GOT3 (cell line): ENCODE results near the gene GMDS.

Experiments
- DNase-seq: peaks from one replicate; lab custom pipeline; 2025; ENCODE audit warnings: mixed read lengths; lab: John Stamatoyannopoulos, UW

GMDS gene

DNA sequence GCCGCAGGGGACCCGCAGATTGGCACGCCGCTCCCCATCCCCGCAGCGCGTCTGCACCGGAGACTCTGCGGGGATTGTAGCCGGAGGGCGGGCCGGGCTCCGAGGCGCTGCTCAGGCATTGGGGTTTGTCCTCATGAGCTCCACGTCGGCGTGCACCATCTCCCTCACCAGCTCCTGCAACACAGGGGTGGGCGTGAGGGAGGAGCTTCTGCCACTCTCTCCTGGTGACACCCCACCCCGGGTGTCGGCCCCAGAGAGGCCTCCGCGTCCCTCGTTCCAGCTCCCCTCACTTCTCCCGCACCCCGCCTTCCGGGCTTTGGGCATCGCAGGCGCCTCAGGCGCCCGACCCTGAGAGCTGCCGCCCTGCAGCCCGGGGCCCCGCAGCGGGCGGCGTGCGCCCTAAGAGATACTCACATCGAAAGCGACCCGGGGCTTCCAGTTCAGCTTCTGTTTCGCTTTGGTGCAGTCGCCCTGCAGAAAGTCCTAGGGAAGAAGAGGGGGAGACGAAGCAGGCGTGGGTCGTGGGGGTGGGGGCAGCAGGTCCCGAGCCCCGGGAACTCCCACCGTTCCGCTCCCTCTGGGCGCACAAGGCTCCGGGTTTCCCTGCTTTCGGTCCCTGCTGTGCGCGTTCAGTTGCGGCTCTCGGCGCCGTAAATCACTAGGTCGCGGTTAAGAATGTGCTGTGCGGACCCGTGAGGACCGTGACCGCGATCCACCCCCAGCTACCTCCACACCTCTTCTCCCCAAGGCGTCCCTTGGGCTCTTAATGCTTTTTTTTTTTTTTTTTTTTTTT lies 621.2 kb downstream of the GMDS start:
- no peak for DNase-seq

DNA sequence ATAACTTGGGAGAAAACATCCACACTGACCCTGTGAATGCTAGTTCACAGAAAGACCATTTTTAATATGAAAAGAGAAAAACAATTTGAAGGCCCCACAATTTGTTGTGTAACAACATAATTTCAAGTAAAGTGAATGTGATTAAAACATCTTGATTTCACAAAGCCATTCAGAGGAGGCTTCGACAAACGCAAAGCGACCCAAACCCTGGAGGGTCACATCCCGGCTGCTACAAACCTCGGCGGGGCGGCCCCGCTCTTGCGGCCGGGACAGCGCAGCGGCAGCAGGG lies 621.7 kb downstream of the GMDS start:
- no peak for DNase-seq

DNA sequence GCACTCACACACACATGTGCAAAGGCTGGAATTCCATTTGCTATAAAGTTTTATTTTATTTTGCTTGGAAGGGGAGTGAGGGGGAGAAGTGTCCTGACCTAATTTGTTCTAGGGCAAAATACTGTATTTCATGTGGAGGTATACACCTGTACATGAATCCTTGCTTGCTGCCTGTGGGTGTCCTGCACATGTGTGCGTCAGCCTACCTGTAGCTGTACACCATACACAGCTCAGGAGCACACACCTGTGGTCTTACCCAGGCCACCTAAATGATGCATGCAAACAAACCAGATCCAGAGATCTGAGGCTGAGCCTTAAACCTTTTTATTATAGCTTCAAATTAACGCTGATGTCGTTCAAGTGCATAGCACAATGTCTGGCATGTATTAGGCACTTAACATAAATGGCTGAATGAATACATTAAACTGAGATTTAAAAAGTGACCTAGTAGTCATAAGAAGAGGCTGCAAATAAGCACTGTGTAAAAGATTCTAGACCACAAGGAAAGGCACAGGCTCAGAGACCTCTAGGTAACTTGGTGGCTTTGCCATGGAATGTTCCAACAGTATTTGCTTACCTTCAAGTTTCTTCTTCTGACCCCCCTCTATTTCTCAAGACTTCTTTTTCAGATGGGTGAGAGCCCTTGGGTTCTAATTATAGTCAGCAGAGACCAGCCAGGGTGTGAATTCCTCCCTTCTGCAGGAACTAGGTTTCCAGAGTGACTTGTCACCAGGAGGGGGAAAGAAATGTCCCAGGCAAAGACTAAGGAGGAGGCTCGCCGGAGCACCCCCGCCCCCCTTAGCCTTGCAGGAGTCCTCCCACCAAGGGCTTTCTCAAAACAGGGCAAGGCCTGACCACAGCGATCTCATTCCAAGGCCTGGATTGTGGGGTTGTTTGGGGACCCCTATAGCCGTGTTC lies 622.3 kb downstream of the GMDS start:
- DNase-seq: no peak

DNA sequence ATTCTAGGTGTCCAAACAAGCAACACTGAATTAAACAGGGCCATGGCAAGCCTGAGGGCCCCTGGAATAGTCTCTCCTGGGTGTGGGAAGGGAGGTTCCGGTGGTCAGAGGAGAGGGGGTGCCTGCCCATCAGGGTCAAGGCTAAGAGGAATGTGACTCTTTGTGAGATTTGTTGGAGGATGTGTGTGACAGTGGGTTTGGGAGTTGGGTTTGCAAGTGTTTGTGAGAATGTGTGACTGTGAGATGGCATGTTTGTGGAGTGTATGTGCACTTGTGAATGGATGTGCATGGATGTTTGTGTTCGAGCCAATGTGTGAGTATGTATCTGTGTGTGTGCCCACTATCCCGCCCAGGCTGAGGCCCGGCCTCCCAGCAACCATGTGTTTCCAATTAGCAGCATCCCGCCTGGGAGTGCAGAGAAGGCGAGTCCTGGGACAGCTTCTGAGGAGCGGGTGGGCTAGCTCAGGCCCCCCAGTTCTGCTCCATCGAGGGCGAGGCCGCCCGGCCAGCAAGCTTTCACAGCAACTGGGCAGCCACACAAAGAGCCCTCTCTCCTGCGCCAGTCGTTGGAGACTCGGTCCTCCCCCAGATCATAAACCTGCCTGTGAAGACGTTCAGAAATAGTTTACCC lies 623.1 kb downstream of the GMDS start:
- no peak for DNase-seq

DNA sequence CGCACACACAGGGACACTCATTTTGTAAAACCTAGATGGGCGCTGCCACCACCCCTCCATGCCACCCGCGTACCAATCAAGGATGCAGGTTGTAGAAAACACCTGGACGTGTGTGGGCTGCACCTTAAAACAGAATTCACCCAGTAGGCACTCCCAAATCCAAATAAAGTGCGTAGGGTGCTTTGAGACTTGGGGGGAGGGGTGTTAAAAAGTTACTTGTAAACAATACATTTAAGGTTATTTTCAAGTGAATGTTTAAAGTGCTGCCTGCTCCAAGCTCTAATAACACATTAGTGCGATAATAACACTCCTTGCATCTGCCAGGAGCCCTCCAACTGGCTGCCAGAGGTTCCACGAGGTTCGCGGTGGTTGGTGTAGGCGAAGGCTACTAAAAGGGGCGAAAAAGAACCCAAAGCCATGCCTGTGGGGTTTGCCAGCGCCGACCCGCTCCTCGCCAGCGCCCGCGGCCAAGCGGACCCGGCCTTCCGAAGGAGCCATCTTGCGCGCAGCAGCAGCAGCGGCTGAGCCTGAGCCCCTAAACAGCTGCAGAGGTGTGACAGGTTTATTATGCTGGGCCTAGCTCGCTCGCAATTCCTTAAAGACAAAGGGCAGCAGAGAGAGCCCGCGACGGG lies 624.2 kb downstream of the GMDS start:
- no peak for DNase-seq

DNA sequence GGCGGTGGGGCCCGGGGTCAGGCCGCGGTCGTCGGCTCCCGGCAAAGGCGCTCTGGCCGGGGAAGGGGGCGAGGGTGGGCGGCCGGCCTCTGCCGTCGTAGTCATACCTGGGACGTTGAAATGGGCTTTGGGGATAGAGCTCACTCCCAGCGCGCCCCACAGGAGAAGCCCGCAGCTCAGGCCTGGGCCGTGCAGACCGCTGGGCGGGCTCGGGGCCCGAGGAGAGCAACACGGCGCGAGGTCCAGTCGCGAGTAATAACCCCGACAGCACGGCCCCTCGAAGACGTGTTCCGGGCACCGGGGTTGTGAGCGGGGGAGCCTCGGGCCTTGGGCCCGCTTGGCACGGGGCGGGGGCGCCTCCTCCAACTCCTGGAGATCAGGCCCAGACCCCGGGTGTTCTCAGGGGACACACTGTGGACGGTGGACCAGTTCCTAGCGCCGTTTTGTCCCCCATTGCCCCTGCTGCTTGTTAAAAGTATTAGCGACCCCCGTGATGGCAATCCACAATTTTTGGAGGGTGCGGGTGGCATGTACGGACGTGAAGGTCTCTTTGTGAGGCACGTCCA lies 624.8 kb downstream of the GMDS start:
- no peak for DNase-seq

DNA sequence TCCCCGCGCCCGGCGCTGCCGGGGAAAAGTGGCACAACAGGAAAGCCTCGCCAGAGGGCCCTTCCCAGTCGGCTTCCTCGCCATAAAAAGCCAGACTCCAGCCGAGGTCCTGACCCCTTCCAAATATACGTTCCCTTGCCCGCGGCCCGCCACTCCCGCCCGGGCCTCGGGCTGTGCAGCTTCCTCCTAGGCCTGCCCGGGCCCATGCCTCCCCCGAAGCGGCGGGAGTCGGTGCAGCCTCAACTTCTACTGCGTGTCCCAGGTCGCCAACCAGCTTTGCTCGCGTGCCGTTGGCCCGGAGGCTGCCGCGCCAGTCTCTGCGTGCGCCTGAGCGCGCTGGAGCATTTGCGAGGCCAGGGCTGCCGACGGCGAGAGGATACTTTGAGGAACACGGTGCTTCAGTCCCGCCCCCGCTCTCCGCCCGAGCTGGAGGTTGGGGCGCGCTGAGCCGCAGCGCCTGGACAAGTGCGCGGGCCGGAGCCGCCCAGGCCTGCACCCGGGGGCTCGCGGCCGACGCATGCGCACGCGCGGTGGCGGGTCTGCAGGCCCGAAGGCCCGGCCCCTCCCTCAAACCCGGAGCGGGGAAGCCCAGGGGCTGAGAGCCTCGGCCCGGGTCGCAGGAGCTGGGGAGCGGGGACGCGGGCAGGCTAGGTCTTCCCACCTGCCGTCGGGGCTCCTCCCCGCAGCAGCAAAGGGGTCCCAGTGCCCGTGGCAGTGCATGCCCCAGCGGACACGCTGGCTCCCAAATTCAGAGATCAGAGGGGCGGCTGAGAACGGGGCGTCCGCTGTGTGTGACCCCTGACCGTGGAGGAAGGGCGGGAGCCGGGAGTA lies 625.5 kb downstream of the GMDS start:
- DNase-seq: no peak

DNA sequence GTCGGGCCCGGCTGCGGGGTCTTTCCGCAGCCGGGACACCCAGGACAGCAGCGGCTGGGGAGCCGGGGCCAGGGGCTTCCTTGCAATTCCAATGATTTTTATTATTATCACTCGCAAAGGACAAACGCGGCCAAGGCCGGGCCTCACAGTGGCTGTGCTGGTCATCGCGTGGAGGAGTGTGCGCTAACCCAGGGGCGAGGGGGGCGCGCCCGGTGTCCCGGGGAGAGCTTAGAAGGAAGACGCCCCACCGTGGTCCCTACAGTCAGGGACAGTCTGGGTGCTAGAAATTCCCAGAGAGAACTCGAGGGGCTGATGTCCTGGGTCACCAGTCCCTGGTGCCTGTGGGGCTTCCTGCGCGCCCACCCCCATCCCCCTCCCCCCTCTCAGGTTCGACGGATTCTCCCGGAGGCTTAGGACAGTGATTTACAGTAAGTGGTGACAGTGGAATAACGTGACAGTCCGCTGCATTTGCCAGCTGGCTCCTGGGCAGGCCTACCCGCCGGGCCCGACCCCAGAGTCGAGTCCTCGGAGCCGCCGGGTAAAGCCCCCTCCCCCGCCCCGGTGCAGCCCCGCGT lies 626.2 kb downstream of the GMDS start:
- DNase-seq: no peak

DNA sequence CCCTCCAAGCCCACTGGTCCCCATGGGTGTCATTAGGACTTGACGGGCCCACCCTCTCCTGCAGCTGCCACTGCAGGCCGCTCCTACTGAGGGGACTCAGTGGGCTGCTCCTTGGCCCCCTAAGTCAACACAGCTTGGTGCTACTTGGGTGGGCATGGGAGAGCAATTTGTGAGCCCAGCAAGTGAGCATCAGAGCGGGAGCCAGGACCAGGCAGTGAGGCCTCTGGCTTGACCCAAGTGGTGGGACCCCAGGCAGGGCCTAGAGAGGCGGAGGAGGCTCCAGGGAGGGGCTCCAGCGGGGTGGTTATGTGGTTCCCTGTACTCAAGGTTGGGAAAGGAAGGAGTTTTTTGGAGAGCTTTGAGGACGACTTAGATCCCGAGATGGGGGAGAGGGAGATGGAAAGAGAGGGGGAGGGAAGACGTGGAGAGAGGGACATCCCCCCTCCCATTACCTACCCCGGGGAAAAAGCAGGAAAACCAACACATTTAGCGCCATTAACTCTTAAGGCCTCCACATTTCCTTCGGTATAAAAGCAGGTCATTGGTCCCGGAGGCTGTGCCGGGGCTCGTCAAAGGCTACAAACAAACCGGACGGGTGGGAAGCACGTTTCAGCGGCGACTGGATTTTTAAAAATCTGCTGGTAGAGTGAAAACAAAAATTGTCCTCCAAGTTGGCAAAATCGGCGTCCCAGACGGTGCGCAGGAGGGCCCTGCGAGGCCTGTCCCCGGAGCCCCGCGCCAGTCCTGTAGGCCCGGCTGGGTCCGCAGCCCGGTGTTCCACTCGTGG lies 626.9 kb downstream of the GMDS start:
- DNase-seq: no peak

DNA sequence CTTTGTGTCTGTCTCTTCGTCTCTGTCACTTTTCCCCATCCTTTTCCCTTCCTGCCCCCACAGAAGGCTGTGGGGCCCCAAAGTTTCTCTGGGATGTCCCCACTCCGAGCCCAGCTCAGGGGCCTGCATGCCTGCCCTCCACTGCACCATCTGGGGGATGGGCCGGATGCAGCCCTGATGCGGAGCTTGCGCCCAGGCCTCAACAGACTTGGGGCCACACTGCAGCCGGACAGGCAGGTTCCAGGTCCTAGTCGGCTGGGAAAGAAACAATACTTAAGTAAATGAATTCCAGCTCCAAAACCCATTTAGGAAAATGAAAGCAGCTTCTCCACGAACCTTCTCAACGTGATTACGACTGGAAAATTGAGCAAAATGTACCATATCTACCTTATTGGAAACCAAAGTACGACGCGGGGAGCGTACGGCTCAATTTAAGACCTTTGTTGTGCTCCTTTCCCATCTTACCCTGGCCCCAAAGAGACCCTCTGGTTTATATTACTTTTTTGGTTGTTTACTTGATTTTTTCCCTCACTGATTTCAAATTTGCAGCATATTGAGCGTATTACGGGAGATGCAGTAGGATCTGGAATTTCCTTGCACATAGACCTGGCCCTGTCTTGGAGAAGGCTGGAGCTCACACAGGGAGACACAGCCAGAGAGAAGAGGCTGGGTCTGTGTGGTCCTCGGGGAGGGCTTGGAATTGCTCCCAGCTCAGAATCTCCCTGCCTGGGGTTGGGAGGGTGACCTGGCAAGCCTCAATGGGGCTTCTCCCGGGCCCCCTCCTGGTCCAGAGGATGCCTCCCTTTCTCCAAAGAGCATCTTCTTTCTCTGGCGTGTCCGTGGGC lies 627.7 kb downstream of the GMDS start:
- no peak for DNase-seq

DNA sequence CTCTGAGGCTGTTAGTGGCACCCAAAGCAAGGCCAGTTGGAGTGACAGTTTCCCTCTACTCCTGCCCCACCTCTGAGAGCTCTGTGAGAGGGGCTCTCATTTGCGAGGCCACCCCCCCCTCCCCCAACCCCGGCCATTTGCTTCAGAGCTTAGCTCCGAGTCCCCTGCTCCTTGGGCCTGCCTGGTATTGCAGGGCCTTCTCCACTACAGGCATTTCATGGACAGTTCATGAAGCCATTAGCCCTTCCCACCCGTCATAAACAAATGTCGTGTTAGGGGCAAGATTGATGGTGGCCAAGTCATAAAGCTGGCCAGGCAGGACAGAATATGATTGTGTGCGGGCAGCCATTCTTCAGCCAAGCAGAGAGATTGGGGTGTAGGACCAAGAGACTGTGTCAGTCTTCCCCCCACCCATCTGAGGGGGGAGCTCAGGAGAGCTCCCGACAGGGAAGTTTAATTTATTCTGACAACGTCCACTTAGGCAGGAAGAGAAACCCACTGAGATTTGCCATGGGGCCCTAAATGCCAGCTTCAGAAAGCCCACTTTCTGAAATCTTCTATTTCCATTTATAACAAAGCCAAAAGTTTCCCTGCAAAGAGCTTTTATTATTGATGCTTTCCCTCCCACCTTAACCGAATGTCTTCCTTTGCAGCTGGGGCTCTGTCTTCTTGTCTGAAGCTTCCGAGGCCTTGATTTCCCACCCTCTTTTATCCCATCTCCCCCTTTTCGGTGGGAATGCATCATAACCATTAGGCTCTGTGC lies 628.5 kb downstream of the GMDS start:
- no peak for DNase-seq

DNA sequence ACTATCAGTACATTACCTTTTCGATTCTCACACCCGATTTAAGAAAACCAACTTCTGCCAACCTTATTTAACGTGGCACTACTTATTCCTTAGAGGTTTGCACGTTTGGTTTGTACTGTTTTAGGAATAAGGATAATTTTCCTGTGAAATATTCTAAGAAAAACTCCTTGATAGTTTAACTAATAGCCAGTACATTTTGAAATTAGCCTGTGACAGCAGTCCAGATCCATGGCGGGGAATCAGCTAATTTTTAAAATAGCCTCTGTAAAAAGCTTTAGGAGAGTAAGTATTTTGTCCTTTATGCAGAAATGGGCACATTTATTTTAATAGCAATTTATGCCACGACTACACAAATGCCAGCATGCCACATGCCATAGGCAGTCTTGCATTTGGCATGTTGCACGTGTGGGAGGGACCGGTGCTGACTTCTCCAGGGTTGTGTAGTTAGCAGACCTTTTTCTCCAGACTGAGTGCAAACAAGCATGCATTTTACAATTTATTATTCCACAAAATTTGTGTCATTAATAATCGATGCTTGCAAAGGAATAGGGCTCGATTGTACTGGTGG lies 629.5 kb downstream of the GMDS start:
- DNase-seq: no peak

DNA sequence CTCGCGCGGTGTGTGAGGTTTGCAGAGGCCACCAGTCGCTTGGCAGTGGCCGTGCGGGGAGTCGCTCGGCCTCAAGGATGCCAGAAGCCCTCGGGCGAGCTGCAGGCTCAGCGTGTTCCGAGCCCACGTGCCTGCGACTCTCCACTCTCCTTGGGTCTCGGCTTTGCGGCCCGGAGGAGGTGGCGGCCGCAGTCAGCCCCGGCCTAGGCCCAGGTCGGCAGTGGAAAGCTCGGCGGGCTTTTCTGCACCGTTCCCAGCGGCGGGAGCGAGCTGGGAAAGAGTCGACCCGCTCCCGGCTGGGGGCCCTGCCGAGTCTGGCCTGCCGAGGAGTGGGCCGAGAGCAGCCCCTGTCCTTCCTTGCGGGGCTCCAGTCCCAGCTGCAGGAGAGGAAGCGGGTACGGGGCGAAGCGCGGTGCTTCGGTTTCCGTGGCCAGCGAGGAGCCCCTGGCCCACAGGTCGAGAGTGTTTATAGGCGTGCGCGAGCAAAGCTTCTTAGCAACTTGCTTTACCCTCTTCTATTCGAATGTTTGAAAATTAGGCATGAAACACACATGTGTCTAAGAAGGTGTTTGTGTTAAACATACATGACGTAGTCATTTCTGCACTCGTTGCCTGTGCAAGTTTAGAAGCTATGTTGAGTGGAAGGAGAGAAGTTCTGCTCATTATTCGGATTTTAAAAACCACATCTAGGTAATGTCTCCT lies 630.1 kb downstream of the GMDS start:
- DNase-seq: no peak

DNA sequence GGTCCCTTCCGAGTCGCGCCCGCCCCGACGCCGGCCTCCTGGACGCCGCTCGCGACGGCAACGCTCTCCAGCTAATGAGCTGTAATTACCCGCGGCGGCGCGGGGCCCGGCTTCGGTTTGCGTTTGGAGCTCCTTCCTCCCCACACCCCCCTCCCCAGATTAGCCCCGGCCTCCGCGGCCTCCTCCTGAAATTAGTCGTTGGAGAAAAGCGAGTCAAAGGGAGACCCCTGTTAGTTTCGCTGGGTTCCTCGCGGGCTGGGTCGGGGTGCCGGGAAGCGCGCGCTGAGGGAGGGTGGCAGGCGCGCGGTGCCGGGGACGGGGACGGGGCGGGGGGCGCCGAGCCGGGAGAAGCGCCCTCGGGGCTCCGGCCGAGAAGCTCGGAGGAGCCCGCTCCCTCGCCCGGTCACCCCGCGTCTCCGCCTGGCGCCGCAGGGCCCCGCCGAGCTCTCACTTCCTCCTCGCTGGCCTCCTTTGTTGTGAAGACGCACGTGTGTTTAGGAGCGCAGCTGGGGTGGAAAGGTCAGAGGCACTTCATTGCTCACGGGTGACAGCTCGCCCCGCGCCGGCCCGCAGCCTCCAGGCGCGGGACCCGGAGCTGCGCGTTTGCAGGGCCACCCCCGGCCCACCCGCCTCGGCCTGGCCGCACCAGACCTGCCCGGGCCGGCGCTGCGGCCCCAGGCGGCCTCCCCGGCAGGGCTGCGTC lies 630.8 kb downstream of the GMDS start:
- no peak for DNase-seq

DNA sequence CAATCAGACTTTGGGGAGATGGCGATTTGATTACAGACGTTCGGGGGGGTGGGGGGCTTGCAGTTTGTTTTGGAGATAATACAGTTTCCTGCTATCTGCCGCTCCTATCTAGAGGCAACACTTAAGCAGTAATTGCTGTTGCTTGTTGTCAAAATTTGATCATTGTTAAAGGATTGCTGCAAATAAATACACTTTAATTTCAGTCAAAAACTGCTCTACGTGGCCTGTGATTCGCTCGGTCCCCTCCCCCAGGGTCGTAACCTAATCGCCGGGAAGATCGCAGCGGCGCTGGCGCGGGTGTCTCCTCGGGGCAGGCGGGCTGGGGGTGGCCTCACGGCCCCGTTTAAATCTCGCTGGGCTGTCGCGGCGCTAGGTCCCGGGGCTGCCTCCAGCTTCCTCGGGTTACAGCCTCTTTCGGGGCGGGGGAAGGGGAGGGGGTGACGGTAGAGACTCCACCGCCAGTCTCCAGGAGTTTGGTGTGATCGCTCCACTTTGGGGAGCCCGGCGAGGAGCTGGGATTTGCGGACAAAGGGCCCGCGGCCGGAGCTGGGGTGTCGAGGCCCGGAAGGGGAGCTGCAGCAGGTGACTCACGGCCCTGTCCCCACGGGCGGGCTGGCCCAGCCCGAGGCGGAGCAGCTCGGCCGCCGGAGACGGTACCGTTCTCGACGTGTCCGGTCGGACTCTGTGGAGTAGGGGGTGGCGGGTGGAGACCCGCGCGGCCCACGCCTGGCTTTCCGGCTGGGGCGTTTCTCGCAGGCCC lies 631.5 kb downstream of the GMDS start:
- DNase-seq: no peak

DNA sequence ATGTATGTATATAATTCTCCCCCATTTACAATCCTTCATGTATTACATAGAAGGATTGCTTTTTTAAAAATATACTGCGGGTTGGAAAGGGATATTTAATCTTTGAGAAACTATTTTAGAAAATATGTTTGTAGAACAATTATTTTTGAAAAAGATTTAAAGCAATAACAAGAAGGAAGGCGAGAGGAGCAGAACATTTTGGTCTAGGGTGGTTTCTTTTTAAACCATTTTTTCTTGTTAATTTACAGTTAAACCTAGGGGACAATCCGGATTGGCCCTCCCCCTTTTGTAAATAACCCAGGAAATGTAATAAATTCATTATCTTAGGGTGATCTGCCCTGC lies 632.1 kb downstream of the GMDS start:
- no peak for DNase-seq
